ENCODE results near the gene SPHK1. TPM values are rescaled to one million over a fixed set of nuclear protein-coding genes. Genes with fewer than 3 reads are reported as not detected.
"Not testable (repeated sequence)": the region's sequence is repeated elsewhere in the genome, so short reads cannot be mapped to it uniquely, and the experiment has no call there.

The SPHK1 gene
- total RNA-seq, 4 donors from 2014 or later: 14.7 to 29.2 (median 18.9) TPM

DNA sequence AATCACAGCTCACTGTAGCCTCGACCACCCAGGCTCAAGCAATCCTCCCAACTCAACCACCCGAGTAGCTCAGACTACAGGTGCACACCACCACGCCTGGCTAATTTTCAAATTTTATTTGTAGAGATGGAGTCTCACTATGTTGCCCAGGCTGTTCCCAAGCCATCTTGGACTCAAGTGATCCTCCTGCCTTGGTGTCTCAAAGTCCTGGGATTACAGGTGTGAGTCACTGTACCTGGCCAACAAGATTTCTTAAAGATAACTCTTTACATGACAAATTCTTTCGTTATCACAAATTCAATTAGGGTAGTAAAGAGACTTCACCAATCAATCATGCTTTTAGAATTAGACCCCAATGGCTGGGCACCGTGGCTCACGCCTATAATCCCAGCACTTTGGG is 43.1 kb upstream of the SPHK1 start:
- Histone ChIP-seq H3K4me1 (peaks cover 0 to 22% (median 3%) of the 10 kb centered on the region in 3 donors), H3K36me3 (peaks cover 0 to 50% of the 10 kb centered on the region in 2 donors), H3K4me3 (no peak overlapping the region), H3K27me3 (no peaks in the 10 kb centered on the region), H3K9me3 (no peaks in the 10 kb centered on the region), H3K27ac (no peak overlapping the region)
- 96 to 100% methylated on average over 3 to 6 of the region's 6 CpGs for WGBS, 2 donors (ENCODE audit: low coverage in 1 of 2)
- ATAC-seq: no peak
- no peak for TF ChIP-seq POLR2A (IDR thresholded peaks at IDR 0.05)
- no peak for TF ChIP-seq POLR2AphosphoS5 (IDR thresholded peaks at IDR 0.05)
- TF ChIP-seq, protein P1, sequence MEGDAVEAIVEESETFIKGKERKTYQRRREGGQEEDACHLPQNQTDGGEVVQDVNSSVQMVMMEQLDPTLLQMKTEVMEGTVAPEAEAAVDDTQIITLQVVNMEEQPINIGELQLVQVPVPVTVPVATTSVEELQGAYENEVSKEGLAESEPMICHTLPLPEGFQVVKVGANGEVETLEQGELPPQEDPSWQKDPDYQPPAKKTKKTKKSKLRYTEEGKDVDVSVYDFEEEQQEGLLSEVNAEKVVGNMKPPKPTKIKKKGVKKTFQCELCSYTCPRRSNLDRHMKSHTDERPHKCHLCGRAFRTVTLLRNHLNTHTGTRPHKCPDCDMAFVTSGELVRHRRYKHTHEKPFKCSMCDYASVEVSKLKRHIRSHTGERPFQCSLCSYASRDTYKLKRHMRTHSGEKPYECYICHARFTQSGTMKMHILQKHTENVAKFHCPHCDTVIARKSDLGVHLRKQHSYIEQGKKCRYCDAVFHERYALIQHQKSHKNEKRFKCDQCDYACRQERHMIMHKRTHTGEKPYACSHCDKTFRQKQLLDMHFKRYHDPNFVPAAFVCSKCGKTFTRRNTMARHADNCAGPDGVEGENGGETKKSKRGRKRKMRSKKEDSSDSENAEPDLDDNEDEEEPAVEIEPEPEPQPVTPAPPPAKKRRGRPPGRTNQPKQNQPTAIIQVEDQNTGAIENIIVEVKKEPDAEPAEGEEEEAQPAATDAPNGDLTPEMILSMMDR (IDR thresholded peaks at IDR 0.05): no peak
- TF ChIP-seq EP300 (IDR thresholded peaks at IDR 0.05): no peak

DNA sequence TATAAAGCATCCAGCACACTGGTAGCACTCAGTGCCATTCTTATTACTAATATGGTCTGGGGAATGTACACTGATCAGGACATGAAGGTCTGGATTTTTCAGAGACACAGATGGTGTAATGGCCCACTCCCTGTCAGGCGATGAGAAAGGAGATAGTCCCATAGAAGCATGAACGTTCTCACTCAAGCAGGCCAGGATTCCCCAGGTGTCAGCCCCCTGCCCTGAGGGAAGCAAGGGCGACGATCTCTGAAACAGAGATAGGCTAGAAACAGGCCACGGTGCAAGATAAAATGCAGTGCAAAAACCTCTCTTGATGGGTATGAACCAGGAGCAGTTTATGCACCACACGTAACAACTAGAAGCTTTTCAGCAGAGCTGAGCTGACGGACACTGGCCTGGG is 41.3 kb upstream of the SPHK1 start:
- no peaks in the 10 kb centered on the region for H3K27me3 ChIP-seq

DNA sequence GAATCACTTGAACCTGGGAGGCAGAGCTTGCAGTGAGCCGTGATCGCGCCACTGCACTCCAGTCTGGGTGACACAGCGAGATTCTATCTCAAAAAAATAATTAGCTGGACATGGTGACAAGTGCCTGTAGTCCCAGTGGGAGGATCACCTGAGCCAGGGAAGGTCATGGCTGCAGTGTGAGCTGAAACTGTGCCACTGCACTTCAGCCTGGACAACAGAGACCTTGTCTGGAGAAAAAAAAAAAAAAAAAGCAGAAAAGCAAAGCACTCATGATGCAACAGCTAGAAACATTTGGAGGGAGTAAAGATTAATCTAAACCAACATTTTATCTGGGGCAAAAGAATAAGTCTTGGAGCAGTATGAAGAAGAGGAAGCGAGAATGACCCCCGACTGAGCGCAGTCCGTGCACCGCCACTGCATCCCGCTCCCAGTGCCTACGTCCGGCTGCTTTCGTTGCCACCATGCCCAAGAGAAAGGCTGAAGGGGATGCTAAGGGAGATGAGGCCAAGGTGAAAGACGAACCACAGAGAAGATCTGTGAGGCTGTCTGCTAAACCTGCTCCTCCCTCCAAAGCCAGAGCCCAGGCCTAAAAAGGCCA is 38.9 kb upstream of the SPHK1 start:
- H3K27me3 ChIP-seq: no peaks in the 10 kb centered on the region
- H3K36me3 ChIP-seq: peaks cover 0 to 73% of the 10 kb centered on the region in 2 donors
- TF ChIP-seq, protein P1 (IDR thresholded peaks at IDR 0.05): no peak
- TF ChIP-seq POLR2AphosphoS5 (IDR thresholded peaks at IDR 0.05): no peak
- TF ChIP-seq POLR2A (IDR thresholded peaks at IDR 0.05): no peak
- no peak for TF ChIP-seq EP300 (IDR thresholded peaks at IDR 0.05)
- no peaks in the 10 kb centered on the region for H3K4me1 ChIP-seq
- no peak overlapping the region for H3K27ac ChIP-seq
- WGBS, 2 donors (ENCODE audit: low coverage in 1 of 2): 84 to 87% methylated on average over 13 to 14 of the region's 14 CpGs
- H3K4me3 ChIP-seq: no peak overlapping the region
- no peaks in the 10 kb centered on the region for H3K9me3 ChIP-seq
- ATAC-seq: no peak

More for the DNA sequence above, 41.3 kb upstream of the SPHK1 start:
- Histone ChIP-seq H3K4me1 (peaks cover 0 to 12% (median under 1%) of the 10 kb centered on the region in 3 donors), H3K9me3 (no peaks in the 10 kb centered on the region), H3K4me3 (no peak overlapping the region), H3K27ac (no peak overlapping the region), H3K36me3 (peaks cover 0 to 68% of the 10 kb centered on the region in 2 donors)
- 94% methylated on average over 7 of the region's 7 CpGs; no CpG with 5 or more reads in 1 of the 2 donors for WGBS, 2 donors (ENCODE audit: low coverage in 1 of 2)
- ATAC-seq: no peak
- TF ChIP-seq EP300 (IDR thresholded peaks at IDR 0.05) (no peak), POLR2AphosphoS5 (IDR thresholded peaks at IDR 0.05) (no peak), POLR2A (IDR thresholded peaks at IDR 0.05) (no peak)
- TF ChIP-seq, protein P1 (IDR thresholded peaks at IDR 0.05): no peak

DNA sequence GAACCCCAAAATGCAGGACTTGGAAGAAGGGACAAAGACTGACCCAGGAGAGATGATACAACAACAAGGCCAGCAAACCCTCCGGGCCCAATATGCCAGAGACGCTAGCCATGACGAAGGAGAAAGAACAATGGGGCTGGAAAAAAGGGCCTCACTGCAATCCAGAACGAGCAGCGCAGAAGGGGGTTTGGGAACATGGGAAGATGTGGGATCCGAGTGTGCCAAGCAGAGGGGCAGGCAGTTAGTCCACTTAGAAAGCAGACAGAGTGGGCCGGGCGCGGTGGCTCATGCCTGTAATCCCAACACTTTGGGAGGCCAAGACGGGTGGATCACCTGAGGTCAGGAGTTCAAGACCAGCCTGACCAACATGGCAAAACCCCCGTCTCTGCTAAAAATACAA is 37.5 kb upstream of the SPHK1 start:
- not testable (repeated sequence) for ATAC-seq, H3K4me1 ChIP-seq, H3K27me3 ChIP-seq, H3K27ac ChIP-seq, H3K9me3 ChIP-seq, H3K4me3 ChIP-seq
- WGBS, 2 donors (ENCODE audit: low coverage in 1 of 2): 84% methylated on average over 5 of the region's 11 CpGs; no CpG with 5 or more reads in 1 of the 2 donors
- H3K36me3 ChIP-seq: peaks cover 0 to 65% of the 10 kb centered on the region in 2 donors

DNA sequence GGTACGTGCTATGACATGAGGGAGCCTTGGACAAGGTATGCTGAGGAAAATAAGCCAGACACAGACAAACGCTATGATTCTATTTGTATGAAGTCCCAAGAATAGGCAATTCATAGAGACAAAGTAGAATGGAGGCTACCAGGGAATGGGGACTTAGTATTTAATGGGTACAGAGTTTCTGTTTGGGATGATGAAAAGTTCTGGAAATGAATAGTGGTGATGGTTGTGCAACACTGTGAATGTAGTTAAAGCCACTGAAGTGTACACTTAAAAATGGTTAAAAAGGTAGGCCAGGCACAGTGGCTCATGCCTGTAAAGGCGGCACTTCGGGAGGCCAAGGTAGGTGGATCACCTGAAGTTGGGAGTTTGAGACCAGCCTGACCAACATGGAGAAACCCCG is 33.9 kb upstream of the SPHK1 start:
- H3K4me1 ChIP-seq: peaks cover 0 to 27% (median 4%) of the 10 kb centered on the region in 3 donors
- H3K36me3 ChIP-seq: peaks cover 0 to 31% of the 10 kb centered on the region in 2 donors
- no peak overlapping the region for H3K4me3 ChIP-seq
- no peaks in the 10 kb centered on the region for H3K9me3 ChIP-seq
- TF ChIP-seq, protein P1 (IDR thresholded peaks at IDR 0.05): no peak
- no peak for TF ChIP-seq POLR2A (IDR thresholded peaks at IDR 0.05)
- WGBS, 2 donors (ENCODE audit: low coverage in 1 of 2): 85 to 96% methylated on average over 3 to 5 of the region's 5 CpGs
- H3K27me3 ChIP-seq: no peaks in the 10 kb centered on the region
- ATAC-seq: no peak
- H3K27ac ChIP-seq: no peak overlapping the region
